ENCODE results near the gene POF1B. TPM values are rescaled to one million over a fixed set of nuclear protein-coding genes. Genes with fewer than 3 reads are reported as not detected.
A peak's percentile ranks its signal among the peaks of the same experiment; 100 is the strongest.
"Not testable (repeated sequence)": the region's sequence is repeated elsewhere in the genome, so short reads cannot be mapped to it uniquely, and the experiment has no call there.

The POF1B gene
- total and polyA plus RNA-seq, 4 donors: 0.23 to 8.6 (median 0.39) TPM

- H3K4me3 ChIP-seq (ENCODE audit: low read length in 2 of 2): no peak overlapping the region
- H3K4me1 ChIP-seq (ENCODE audit: control insufficient read depth in 1 of 2, insufficient read depth in 2 of 2, low read length in 2 of 2): no peaks in the 10 kb centered on the region
- no peaks in the 10 kb centered on the region for H3K27me3 ChIP-seq (ENCODE audit: control insufficient read depth in 1 of 2, insufficient read depth in 2 of 2, low read length in 1 of 2)
- no peaks in the 10 kb centered on the region for H3K36me3 ChIP-seq (ENCODE audit: control insufficient read depth in 1 of 2, insufficient read depth in 2 of 2, low read length in 1 of 2)
- DNase-seq (no peak), ATAC-seq (ENCODE audit: low FRiP score) (no peak)
- intact Hi-C loops (cut with DNase I): no loop called here
- 76 to 91% methylated on average over 7 of the region's 7 CpGs for WGBS, 2 donors
- H3K9me3 ChIP-seq (ENCODE audit: control insufficient read depth, low read length): no peaks in the 10 kb centered on the region
- no peak overlapping the region for H3K27ac ChIP-seq (ENCODE audit: low read depth in 1 of 2, low read length in 2 of 2)
Measured at GRCh38 chrX:85288992-85289723, 90.3 kb downstream of the POF1B start.

GRCh38 chrX:85285286-85285685 is 94.2 kb downstream of the POF1B start:
- H3K36me3 ChIP-seq (ENCODE audit: control insufficient read depth in 1 of 2, insufficient read depth in 2 of 2, low read length in 1 of 2); intact Hi-C loops (cut with DNase I); DNase-seq; H3K4me3 ChIP-seq (ENCODE audit: low read length in 2 of 2); ATAC-seq (ENCODE audit: low FRiP score); H3K27me3 ChIP-seq (ENCODE audit: control insufficient read depth in 1 of 2, insufficient read depth in 2 of 2, low read length in 1 of 2); H3K9me3 ChIP-seq (ENCODE audit: control insufficient read depth, low read length); H3K4me1 ChIP-seq (ENCODE audit: control insufficient read depth in 1 of 2, insufficient read depth in 2 of 2, low read length in 2 of 2); H3K27ac ChIP-seq (ENCODE audit: low read depth in 1 of 2, low read length in 2 of 2): not testable (repeated sequence)
- 87% methylated on average over 6 of the region's 6 CpGs for WGBS, 2 donors

DNA sequence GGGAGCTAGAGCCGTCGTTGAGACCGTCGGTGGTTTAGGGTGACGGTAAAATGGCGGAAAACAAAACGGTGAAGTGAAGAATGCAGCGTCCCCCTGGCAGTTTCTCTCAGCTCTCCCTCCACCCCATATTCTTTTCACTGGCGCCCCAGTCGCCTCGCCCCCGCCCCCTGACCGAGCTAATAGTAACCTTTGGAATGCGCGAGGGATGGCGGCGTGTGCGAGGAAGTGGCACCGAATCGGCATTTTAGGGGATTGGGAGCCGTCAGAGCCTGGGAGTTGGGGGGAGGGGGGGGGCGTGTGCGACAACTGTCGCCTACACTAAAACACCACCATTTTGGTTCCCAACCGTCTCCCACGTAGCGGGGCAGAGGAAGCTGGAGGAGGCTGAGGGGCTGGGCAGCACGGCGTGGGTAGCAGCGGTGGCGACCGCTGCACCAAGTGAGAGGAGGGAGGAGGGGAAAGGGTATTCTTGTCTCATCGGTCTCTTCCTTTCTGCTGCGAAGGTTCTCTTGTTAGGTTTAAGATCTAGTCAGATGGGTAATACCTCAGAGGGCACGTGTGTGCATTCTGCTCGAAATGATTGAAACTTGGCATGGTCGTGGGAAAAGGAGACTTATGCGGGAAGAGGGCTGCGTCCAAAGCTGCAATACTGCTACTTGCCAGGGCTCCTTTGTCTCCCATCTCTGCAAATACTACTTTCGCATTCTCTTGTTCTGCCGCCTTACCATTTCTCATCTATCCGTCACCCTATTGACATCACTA is 134.8 kb downstream of the POF1B start:
- no peaks in the 10 kb centered on the region for H3K27me3 ChIP-seq (ENCODE audit: control insufficient read depth in 1 of 2, insufficient read depth in 2 of 2, low read length in 1 of 2)
- DNase-seq (peak in 1 of 2 donors; percentile 74), ATAC-seq (ENCODE audit: low FRiP score) (peak; percentile 46)
- no peaks in the 10 kb centered on the region for H3K36me3 ChIP-seq (ENCODE audit: control insufficient read depth in 1 of 2, insufficient read depth in 2 of 2, low read length in 1 of 2)
- intact Hi-C loops (cut with DNase I): no loop called here
- H3K9me3 ChIP-seq (ENCODE audit: control insufficient read depth, low read length): no peaks in the 10 kb centered on the region
- H3K4me3 ChIP-seq (ENCODE audit: low read length in 2 of 2): peak overlapping the region; percentile 52 to 63
- H3K4me1 ChIP-seq (ENCODE audit: control insufficient read depth in 1 of 2, insufficient read depth in 2 of 2, low read length in 2 of 2): no peaks in the 10 kb centered on the region
- WGBS, 2 donors: 0 to 29% methylated on average over 42 of the region's 42 CpGs
- no peak overlapping the region for H3K27ac ChIP-seq (ENCODE audit: low read depth in 1 of 2, low read length in 2 of 2)

DNA sequence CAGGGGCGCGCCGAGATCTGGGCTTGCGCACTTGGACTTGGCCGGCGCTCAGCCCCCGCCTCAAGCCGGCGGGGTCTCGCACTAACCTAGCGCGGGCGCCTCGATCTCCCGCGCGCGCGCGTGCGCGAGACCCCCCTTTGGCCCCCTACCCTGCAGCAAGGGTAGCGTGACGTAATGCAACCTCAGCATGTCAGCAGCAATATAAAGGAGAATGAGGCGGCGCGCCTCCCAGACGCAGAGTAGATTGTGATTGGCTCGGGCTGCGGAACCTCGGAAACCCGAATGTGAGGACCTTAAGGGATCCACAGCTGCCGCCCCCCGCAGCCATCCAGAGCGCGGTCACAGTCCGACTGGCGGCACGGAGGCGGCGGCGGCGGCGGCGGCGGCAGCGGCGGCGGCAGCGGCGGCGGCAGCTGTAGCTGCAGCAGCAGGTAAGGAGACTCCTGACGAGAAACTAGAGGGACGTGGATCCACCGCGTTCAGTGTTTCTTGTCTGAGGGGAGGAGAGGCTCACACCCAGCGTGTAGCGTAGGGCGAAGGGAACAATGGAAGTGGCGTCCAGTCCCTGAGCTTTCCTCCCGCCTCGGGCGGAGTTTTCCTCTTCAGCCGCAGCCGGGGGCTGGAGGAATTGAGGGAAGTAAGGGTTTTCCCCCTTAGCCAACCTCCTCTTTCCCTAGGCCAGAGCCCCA is 135.6 kb downstream of the POF1B start, which contains the start of the genes SATL1 and ZNF711:
Gene SATL1 (minus strand): TSS at position 19 of the 689 bp plus-strand sequence. CDS start 134,811 bp downstream, outside the sequence.
Gene ZNF711 (plus strand): TSS at position 231 of the 689 bp plus-strand sequence. CDS start 3,582 bp downstream, outside the sequence.
- Histone ChIP-seq H3K4me3 (ENCODE audit: low read length in 2 of 2) (peak within 1 kb of the TSS; percentile 52 to 63), H3K4me1 (ENCODE audit: control insufficient read depth in 1 of 2, insufficient read depth in 2 of 2, low read length in 2 of 2) (no peaks in the 10 kb centered on the region), H3K27ac (ENCODE audit: low read depth in 1 of 2, low read length in 2 of 2) (no peak within 1 kb of the TSS), H3K36me3 (ENCODE audit: control insufficient read depth in 1 of 2, insufficient read depth in 2 of 2, low read length in 1 of 2) (no peaks in the 10 kb centered on the region), H3K9me3 (ENCODE audit: control insufficient read depth, low read length) (no peaks in the 10 kb centered on the region), H3K27me3 (ENCODE audit: control insufficient read depth in 1 of 2, insufficient read depth in 2 of 2, low read length in 1 of 2) (no peaks in the 10 kb centered on the region)
- intact Hi-C loops (cut with DNase I): no loop called here
- DNase-seq (peak; percentile 47 to 77), ATAC-seq (ENCODE audit: low FRiP score) (peak; percentile 62)
- WGBS, 2 donors: 0 to 28% methylated on average over 63 to 65 of the region's 65 CpGs

GRCh38 chrX:85243155-85243554 is 136.3 kb downstream of the POF1B start:
- Histone ChIP-seq H3K9me3 (ENCODE audit: control insufficient read depth, low read length) (no peaks in the 10 kb centered on the region), H3K4me1 (ENCODE audit: control insufficient read depth in 1 of 2, insufficient read depth in 2 of 2, low read length in 2 of 2) (no peaks in the 10 kb centered on the region), H3K27me3 (ENCODE audit: control insufficient read depth in 1 of 2, insufficient read depth in 2 of 2, low read length in 1 of 2) (no peaks in the 10 kb centered on the region), H3K36me3 (ENCODE audit: control insufficient read depth in 1 of 2, insufficient read depth in 2 of 2, low read length in 1 of 2) (no peaks in the 10 kb centered on the region), H3K27ac (ENCODE audit: low read depth in 1 of 2, low read length in 2 of 2) (no peak overlapping the region), H3K4me3 (ENCODE audit: low read length in 2 of 2) (no peak overlapping the region)
- DNase-seq: no peak
- no peak for ATAC-seq (ENCODE audit: low FRiP score)
- intact Hi-C loops (cut with DNase I): no loop called here
- WGBS, 2 donors: 28 to 51% methylated on average over 2 of the region's 2 CpGs

Other genes with a start within 250 kb of the POF1B start
- gene SATL1, start 135.9 kb downstream of the POF1B start, total RNA-seq: not detected
- gene SATL1, start 135.9 kb downstream of the POF1B start, polyA plus RNA-seq: not detected
- gene ZNF711, start 135.7 kb downstream of the POF1B start, total RNA-seq: 1 to 10 TPM; 3.6 to 5.2 TPM
- gene ZNF711, start 135.7 kb downstream of the POF1B start, polyA plus RNA-seq: 1 to 10 TPM; 1.0 to 6.8 TPM

Measured in aorta (tissue), 5 donors.